Endometrium (tissue), 2 donors: ENCODE measurements around the gene GALNT10.
A peak's percentile ranks its signal among the peaks of the same experiment; 100 is the strongest.

Experiments used
- FAIRE-seq: peaks from 2 replicates; lab custom pipeline; 2012; peaks lifted over from hg19 to GRCh38; lab: Jason Lieb, UNC
- donor health status: control.
- donor health status: control.

GALNT10 gene

DNA sequence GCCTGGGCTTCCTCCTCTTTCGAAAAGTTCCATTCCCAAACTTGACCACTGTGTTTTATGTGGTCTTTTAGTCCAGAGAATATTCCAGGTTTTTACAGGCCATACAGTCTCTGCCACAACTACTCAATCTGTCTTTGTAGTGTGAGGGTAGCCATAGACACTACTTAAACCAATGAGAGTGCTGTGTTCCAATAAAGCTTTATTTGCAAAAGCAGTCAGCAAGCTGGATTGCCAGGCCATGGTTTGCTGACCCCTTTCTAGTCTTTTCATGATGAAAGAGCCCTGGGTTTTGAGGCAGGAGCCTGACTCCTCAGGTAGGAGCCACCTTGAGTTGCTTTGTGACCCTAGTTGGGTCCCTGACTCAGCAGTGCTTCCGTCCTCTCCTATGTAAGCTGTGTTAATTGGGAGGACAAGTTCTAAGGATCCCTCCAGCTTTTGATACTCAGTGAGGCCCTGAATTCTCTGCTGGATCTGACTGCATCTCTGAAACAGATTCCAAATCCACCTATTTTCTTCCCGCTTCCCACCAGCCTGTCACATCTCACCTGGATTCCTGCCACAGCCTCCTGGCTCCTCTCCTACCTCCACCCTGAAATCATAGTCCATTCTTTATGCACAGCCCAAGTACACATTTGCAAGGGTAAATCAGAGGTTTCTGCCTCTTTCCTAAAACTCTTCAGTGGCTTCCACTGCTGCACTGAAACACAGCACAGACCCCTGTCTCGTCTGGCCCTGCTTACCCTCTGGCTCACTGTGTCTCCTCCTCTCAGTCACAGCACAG, 13.5 kb downstream of the GALNT10 start:
- no peak for FAIRE-seq

DNA sequence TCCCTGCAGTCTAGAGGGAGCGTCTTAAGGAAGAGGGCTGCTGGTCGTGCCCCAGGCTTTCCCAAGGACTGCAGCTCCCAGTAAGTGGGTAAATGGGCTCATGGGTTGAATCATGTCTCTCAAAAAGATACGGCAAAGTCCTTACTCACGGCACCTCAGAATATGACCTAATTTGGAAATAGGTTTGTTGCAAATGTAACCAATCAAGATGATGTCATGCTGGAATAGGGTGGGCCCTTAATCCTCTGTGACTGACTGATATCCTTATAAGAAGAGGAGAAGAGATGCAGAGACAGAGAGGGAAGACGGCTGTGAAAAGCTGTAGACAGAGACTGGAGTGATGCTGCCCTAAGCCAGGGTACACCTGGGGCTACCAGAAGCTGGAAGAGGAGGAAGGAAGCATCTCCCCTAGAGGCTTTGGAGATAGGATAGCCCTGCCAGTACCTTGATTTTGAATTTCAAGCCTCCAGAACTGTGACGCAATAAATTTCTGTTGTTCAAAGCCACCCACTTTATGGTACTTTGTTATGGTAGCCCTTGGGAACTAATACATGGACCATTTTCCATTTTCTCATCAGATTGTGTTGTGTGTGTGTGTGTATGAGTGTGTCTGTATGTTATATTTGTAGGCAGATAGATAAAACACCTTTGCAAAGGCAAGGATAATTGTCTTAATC, 15.0 kb downstream of the GALNT10 start:
- FAIRE-seq: no peak

DNA sequence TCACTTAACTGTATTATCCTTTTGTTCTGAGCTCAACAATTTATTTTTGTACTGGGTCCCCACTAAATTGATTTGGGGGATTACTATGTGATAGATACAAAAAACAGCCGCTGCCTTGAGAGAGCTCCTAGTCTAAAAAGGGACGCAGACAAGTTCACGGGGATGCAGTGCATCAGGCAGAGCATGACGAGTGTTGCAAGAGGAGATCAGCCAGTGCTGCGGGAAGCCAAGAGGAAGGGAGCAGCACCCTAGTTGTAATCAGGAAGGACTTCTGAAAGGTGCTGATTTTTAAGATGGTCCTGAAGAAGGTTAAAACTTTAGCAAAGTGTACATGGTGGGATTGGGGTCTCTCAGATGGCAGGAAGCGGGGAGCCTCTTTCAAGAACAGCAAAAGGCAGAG, 15.8 kb downstream of the GALNT10 start:
- no peak for FAIRE-seq

DNA sequence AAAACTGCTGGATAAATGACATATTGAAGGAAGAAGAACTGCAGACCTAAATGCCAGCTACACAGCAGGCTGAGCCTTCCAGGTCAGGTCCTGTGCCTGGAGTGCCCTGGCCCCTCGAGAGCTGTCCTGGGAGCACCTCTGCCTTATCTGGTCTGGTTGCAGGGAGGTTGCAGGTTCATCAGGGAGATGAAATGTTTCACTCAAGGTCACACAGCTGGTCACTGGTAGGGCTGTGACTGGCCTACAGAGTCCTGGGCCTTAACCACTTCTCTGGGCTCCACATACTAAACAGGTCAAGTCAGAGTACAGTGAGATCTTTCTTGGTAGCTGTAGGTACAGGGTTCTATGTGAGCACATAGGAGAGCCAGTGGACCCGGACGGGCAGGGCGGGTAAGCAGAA, 16.7 kb downstream of the GALNT10 start:
- no peak for FAIRE-seq

DNA sequence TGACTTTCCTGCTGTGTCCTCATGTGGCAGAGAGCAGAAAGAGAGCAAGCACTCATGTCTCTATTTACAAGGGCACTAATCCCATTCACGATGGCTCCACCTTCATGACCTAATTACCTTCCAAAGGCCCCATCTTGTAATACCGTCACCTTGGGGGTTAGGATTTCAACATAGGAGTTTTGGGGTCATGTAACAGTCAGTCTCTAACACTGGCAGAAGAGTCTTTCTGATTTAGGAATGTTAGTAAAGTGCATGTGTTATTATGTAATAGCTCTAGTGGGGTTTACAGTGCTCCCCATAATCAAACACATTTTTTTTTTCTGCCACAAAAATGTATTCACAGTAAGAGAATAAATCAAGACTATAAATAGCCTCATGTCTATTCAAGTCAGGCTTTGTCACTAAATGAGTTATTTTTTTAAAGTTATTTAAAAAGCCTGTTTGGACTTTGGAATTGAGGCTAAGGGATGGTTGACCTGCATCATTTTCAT, 19.1 kb downstream of the GALNT10 start:
- no peak for FAIRE-seq

DNA sequence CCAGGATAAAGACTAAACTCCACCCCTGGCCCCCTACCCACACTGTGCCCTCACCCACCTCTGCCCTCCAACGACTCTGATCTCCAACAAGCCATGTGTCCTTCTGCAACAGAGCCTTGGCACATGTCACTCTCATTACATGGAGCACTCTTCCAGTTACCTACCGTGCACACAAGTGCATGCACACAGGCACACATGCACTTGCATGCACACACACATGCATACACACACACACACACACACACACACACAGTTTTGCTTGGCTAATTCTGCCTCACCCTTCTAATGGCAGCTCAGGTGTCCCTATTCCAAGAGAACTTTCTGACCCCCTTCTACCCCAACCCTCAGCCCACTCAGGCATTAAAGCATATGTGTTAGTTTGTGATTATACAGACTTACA, 19.6 kb downstream of the GALNT10 start:
- no peak for FAIRE-seq

DNA sequence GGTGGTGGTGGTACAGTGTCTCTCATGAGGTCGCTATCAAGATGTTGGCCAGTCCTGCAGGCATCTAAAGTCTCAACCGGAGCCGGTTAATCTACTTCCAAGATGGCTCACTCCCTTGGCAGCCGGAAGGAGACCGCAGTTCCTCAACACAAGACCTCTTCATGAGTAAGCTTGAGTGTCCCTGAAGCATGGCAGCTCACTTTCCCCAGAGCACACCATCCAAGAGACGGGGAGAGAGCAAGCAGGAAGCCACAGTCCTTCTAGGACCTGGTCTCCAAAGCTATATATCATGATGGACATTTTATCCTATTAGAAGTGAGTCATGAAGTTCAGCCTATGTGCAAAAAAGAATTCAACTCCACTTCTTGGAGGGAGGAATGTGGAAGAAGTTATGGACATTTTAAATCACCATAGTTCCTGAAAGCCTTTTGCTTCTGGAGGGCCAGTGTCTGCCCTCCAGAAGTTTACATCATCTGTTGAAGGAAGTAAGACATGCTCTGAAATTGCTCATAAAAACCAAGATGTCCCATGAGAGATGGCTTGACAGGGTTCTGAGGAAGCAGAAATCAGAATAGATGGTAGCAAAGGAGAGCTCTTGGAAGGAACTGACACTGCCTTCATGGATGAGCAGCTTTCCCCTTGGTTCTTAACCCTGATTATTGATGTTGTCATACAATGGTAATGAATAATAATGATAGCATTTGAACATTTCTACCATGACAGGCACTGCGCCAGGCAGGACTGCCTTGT, 21.3 kb downstream of the GALNT10 start:
- no peak for FAIRE-seq

DNA sequence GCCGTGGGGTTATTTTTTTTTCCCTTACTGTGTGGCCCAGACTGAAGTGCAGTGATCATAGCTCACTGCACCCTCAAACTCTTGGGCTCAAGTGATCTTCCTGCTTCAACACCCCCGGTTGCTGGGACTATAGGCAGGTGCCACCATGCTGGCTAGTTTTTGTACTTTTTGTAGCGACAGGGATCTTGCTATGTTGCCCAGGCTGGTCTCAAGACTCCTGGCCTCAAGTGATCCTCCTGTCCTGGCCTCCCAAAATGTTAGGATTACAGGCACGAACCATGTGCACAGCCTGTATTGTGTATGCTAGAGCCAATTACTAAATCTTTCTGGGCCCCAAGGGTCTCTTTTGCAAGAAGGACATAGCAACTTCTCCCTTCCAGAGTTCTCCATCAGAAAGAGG, 23.1 kb downstream of the GALNT10 start:
- FAIRE-seq: no peak

DNA sequence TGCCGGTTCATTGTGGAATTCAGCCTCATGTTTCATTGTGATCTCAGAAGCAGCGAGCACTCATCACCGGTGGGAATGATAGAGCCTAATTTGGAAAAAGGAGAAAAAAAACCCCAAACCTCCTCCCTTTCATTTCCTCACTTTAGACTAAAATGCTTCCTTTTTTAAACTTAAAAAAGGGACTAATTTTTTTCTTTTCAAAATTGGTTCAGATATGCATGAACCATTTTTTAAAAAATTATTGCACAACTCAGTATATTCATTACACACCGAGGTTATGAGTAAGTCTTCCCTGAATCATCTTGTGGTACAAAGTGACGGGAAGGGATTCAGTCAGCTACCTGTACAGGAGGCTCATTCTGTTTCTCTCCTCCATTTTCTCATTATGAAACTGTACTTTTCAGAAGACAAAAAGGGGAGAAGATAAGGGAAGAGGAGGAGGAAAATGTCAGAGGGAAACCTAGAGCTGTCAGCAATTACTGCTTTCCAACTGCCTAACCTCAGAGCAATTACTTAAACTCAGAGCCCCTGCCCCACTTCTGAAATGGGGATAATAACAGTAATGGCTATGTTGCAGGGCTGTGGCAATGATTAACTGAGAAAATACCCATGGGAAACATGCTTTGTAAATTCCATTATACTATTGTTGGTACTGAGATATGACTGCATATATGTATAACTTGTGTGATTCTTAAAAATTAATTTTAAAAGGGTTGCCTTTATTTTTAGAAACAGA, 24.0 kb downstream of the GALNT10 start:
- FAIRE-seq: no peak

DNA sequence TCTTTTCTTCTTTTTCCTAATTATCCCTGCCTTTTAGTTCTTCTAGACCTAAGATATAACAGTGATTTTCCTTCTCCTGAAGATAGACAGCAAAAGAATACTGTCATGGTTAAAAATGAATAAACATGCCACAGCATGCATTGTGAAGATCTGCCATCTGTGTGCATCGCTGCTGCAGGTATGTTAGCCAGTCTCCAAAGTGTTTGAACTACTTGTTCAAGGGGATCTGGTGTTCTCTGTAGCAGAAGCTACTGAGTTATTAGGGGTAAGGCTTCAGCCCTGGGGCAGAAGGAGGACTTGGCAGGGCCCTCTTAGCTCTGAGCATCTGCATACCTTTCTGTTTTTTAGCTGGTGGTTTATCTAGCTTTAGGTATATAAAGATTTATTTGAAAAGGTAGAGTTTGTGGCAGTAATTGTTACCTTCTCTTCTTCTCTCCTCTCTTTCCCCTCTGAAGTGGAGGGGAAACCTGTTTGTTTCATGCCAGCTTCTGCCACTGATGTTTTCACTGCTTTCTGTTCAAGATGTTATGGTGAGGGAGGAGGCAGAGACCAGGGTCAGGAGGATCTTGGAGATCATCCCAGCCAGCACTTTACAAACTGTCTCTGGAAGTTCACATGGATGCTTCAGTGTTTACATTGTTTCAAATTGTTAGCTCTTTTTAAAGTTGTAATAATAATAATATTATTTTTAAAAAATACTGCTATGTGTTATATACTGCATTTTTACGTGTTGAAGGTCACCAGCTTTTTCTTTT, 25.2 kb downstream of the GALNT10 start:
- peak; percentile 96 for FAIRE-seq

DNA sequence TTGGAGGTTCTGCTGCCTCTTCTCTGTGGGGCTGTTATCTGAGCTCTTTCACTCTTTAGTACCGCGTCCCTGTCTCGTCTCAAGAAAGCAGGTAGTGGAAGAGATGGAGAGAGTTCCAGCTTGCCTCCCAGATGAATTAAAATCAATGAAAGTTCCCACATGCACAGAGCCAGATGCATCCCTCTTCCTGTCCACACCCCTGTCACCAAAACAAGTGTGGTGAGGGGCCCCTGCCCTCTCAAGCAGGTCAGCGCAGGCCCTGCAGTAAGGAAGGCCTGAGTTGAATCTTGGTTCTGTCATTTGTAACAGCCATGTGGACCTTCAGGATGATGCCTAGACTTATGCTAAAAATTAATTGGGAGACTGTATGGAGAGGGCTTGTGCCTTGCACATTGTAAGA, 26.9 kb downstream of the GALNT10 start:
- FAIRE-seq: no peak

DNA sequence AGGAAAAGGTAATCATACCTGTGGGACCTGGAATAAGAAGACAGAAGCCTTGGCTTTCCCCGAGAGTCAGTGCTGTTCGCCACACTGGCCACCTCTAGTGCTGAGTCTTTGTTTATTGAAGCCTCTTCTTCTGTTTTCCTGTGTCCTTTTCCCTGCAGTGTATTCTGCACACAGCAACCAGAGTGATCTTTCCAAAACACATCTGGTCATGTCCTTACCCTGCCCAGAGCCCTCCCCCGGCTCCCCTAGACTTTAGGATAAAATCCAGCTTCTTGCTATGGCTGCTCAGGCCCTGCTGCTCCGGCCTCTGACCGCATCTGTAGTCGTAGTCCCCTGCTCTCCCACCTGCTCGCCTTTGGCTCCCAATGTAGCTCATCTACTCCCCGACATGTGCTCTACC, 28.3 kb downstream of the GALNT10 start:
- FAIRE-seq: no peak

DNA sequence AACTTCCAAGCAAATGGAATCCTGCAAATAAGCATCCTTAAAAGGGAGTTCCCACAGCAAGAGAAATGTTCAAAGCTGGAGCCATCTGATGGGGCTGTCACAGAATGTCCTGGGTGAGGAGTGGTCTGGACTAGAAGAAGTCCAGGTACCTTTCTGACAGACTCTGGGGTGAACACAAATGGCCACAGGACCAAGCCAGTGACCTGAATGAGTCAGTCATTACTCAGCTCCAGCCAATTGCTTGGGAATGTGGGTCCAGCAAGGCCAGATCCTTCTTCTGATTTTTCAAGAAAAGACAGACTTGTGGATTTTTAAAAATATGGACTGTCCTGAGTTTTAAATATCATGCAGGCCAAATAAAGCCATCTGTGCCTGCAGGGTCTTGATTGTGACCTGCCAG, 30.1 kb downstream of the GALNT10 start:
- no peak for FAIRE-seq

DNA sequence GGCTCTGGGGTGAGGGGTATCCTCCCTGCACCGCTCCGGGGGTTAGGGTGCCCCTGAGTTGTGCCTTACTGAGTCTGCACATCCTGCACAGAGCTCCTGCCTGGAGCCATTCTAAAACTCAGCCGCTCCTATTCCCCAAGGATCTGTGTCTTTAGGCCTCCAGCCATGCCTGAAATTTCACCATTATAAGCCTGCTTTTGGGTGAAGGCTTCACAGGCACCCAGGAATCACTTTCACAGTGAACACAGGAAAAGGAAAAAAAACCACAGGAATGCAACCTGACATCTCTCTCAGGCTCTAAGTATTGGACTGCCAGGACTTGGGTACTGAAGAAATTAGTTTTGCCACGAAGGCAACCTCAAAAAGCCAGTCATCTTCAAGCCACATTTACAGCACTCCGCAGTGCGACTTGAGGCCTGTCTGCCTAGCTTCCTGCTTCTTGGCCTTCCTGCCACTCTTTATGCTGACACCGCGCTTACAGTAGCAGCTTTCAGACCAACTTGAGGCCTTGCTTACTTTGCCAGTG, 30.9 kb downstream of the GALNT10 start:
- no peak for FAIRE-seq

DNA sequence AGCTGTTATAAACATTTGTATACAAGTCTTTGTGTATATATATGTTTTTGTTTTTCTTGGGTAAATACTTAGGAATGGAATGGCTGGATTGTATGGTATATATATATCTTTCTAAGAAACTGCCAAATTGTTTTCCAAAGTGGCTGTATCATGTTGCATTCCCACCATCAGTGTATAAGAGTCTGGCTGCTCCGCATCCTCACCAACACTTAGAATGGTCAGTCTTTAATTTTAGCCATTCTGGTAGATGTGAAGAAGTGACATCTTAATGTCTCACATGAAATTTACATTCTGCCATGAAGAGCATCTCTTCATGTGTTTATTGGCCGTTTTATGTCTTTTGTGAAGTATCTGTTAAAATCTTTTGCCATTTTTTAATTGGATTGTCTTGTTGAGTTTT, 31.9 kb downstream of the GALNT10 start:
- no peak for FAIRE-seq

DNA sequence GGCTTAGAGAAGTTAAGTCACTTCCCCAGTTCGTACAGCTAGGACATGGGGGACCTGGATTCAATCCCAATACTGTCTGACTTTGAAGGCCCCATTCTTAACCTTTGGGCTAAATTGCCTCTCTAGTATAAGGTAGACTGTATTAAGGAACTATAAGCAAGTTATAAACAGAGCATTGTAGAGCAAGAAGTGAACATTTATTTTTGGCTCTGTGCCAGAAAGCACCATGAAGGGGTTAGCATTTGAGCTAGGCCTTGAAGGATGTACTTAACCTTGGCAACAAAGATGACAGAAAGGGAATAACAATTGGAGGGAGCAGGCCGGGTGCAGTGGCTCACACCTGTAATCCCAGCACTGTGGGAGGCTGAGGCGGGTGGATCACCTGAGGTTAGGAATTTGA, 32.8 kb downstream of the GALNT10 start:
- FAIRE-seq: no peak

DNA sequence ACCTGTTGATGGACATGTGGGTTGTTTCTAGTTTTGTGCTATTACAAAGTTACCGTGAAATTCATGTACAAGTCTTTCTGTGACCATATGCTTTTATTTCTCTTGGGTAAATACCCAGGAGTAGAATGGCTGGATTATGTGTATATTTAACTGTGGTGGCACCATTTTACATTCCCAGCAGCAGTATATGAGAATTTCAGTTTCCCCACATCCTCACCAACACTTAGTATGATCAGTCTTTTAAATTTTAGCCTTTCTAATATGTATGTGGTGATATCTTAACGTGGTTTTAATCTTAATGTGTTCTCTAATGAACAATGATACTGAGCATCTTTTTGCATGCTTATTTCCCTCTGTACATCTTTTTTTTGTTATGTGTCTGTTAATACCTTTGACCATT, 36.6 kb downstream of the GALNT10 start:
- FAIRE-seq: no peak

DNA sequence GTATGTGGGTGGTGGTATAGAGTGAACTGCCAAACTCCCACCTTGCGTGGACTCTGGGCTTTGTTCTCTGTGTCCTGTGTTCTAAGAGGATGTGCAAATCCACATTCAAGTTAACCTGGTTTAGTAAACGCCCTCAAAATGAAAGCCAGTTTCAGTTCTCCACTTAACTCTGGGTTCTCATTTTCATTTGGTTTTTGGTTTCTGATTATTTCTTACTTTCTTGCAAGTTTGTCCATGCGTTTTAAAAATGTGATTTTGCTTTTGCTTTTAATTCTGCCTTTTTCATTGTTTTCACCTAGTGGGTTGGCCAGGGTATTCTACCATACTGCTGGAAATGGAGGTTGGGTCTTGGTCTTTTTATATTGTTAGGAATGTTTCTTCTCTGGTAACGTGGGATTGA, 38.2 kb downstream of the GALNT10 start:
- FAIRE-seq: no peak

DNA sequence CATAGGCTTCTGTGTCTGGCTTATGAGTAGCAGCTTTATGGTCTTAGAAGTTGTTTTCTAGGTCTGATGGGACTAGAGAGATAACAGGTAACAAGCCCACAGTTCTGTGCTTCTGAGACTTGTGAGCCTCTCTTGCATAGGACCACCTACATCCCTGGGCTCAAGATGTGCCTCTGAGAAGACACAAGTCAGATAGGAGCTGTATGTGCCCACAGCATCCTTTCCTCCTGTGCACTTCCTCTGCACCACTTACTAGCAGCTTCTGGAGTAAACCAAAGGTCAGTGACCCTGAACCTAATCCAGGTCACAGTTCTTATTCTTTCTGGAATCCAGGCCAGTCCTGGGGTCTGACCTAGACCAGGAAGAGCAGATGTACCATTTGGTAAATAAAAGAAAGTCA, 40.0 kb downstream of the GALNT10 start:
- FAIRE-seq: no peak

DNA sequence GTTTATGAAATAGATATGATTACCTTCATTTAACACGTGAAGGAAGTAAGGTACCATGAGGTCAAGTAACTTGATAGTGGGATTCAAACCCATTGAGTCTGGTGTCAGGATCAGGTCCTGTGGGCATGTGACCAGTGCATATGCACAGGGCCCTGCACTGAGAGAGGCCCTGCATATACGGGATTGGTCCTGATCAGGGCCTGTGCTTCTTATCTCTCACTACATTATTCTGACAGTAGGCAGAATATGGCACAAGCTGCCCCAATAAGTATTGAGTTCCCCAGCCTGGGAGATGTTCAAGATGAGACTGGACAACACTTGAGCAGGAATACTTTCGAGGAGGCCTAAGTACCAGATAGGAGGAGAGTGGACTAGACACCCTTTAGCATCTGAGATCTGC, 44.0 kb downstream of the GALNT10 start:
- no peak for FAIRE-seq

DNA sequence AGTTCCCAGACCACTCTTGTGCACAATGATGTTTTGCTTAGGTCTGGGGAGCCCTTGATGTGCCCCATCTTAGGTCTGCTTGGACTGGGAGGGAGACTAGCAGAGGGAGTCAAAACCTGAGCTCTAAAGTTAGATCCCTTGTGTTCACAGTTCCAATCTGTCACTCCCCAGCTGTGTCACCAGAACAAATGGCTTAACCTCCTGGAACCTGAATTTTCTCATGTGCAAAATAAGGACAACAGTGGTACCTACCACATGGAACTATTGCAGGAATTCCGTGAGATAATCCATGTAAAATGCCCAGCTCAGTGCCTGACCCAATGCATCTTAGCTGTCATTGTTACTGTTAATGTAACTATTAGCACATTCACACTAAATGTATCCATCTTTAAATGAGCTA, 45.5 kb downstream of the GALNT10 start:
- FAIRE-seq: no peak
